ENCODE results near the gene ESRRA. TPM values are rescaled to one million over a fixed set of nuclear protein-coding genes. Genes with fewer than 3 reads are reported as not detected.
A peak's percentile ranks its signal among the peaks of the same experiment; 100 is the strongest.

ESRRA gene
- total and polyA plus RNA-seq, 9 of the 15 experiments (the other 6 are each of a cell fraction or from before 2014, with no cell fraction given), result 0.27 to 89.7 (median 23.7) TPM

DNA sequence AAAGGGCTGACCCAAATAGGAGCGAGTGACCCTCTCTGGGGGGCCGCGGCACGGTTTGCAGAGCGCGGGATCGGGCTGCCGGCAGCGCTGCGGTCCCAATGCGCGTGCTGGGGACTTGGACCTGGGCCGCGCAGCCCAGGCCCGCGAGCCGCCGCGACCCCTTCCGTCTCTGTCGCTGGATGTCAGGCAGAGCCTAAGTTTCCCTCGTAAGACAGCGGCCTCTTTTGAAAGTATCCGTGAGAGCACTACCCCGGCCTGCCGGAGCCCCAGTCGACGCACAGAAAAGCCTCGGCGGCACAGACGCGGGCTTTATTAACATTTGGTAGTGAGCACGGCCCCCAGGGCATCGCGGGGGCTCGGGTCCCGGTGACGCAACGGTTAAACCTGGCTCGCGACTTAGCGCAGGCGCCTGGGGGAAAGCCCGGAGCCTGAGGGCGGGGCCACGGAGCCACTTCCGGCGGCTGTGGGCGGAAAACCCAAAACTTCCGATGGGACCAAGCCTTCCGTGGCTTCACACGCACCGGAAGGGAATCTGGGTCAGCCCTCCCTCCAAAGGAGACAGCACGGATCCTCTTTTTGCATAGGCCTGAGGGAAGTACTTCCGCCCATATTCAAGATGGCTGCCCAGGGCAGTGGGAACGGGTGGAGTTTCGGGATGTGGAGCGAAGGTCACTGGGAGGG is 35.6 kb upstream of the ESRRA start (continued):
- TF ChIP-seq, protein P1, sequence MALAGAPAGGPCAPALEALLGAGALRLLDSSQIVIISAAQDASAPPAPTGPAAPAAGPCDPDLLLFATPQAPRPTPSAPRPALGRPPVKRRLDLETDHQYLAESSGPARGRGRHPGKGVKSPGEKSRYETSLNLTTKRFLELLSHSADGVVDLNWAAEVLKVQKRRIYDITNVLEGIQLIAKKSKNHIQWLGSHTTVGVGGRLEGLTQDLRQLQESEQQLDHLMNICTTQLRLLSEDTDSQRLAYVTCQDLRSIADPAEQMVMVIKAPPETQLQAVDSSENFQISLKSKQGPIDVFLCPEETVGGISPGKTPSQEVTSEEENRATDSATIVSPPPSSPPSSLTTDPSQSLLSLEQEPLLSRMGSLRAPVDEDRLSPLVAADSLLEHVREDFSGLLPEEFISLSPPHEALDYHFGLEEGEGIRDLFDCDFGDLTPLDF (CRISPR knock-in tag; IDR thresholded peaks at IDR 0.05), result peak; percentile 66
- TF ChIP-seq NR2C2 (CRISPR knock-in tag; IDR thresholded peaks at IDR 0.05) (peak; percentile 99), NR2C2 (tag; IDR thresholded peaks at IDR 0.05) (peak; percentile 99), PRDM10 (IDR thresholded peaks at IDR 0.05; ENCODE audit: partially characterized antibody) (peak; percentile 10), ZNF146 (CRISPR knock-in tag; IDR thresholded peaks at IDR 0.05; ENCODE audit: unreplicated experiment) (no peak), SMAD3 (CRISPR knock-in tag; conservative IDR thresholded peaks at IDR 0.05) (no peak), LCOR (CRISPR knock-in tag; IDR thresholded peaks at IDR 0.05) (peak; percentile 94), POLR2H (tag; IDR thresholded peaks at IDR 0.05; ENCODE audit: low read depth) (peak; percentile 86), PYGO2 (tag; IDR thresholded peaks at IDR 0.05) (no peak), ZNF175 (CRISPR knock-in tag; IDR thresholded peaks at IDR 0.05; ENCODE audit: low read depth) (peak; percentile 2), MEIS2 (IDR thresholded peaks at IDR 0.05; ENCODE audit: partially characterized antibody) (peak; percentile 53)
- TF ChIP-seq, protein P2, sequence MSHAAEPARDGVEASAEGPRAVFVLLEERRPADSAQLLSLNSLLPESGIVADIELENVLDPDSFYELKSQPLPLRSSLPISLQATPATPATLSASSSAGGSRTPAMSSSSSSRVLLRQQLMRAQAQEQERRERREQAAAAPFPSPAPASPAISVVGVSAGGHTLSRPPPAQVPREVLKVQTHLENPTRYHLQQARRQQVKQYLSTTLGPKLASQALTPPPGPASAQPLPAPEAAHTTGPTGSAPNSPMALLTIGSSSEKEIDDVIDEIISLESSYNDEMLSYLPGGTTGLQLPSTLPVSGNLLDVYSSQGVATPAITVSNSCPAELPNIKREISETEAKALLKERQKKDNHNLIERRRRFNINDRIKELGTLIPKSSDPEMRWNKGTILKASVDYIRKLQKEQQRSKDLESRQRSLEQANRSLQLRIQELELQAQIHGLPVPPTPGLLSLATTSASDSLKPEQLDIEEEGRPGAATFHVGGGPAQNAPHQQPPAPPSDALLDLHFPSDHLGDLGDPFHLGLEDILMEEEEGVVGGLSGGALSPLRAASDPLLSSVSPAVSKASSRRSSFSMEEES (CRISPR knock-in tag; IDR thresholded peaks at IDR 0.05), result peak; percentile 35; the same call in 1 of the 2 replicates
- TF ChIP-seq, protein P3, sequence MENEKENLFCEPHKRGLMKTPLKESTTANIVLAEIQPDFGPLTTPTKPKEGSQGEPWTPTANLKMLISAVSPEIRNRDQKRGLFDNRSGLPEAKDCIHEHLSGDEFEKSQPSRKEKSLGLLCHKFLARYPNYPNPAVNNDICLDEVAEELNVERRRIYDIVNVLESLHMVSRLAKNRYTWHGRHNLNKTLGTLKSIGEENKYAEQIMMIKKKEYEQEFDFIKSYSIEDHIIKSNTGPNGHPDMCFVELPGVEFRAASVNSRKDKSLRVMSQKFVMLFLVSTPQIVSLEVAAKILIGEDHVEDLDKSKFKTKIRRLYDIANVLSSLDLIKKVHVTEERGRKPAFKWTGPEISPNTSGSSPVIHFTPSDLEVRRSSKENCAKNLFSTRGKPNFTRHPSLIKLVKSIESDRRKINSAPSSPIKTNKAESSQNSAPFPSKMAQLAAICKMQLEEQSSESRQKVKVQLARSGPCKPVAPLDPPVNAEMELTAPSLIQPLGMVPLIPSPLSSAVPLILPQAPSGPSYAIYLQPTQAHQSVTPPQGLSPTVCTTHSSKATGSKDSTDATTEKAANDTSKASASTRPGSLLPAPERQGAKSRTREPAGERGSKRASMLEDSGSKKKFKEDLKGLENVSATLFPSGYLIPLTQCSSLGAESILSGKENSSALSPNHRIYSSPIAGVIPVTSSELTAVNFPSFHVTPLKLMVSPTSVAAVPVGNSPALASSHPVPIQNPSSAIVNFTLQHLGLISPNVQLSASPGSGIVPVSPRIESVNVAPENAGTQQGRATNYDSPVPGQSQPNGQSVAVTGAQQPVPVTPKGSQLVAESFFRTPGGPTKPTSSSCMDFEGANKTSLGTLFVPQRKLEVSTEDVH (IDR thresholded peaks at IDR 0.05; ENCODE audit: low read depth, partially characterized antibody), result peak; percentile 99
- TF ChIP-seq, protein P4, sequence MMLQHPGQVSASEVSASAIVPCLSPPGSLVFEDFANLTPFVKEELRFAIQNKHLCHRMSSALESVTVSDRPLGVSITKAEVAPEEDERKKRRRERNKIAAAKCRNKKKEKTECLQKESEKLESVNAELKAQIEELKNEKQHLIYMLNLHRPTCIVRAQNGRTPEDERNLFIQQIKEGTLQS (IDR thresholded peaks at IDR 0.05), result peak; percentile 99
- TF ChIP-seq, protein P4 (CRISPR knock-in tag; conservative IDR thresholded peaks at IDR 0.05), result peak; percentile 97
